ENCODE data around the gene COL20A1.

COL20A1 gene

GRCh38 chr20:63363981-63364561 is 71.1 kb downstream of the COL20A1 start:
- DNase-seq (ENCODE audit: low read depth) = no peak

- DNase-seq (ENCODE audit: low read depth) = no peak
Observed at GRCh38 chr20:63364801-63365585, 72.0 kb downstream of the COL20A1 start.

- DNase-seq (ENCODE audit: low read depth) = no peak
Observed at GRCh38 chr20:63365601-63366389, 72.8 kb downstream of the COL20A1 start.

- no peak for DNase-seq (ENCODE audit: low read depth)
Observed at GRCh38 chr20:63366390-63367365, 73.7 kb downstream of the COL20A1 start.

- no peak for DNase-seq (ENCODE audit: low read depth)
Observed at GRCh38 chr20:63367446-63368055, 74.6 kb downstream of the COL20A1 start.

GRCh38 chr20:63368151-63368550 is 75.2 kb downstream of the COL20A1 start:
- no peak for DNase-seq (ENCODE audit: low read depth)

GRCh38 chr20:63369024-63369530 is 76.1 kb downstream of the COL20A1 start:
- no peak for DNase-seq (ENCODE audit: low read depth)

- no peak for DNase-seq (ENCODE audit: low read depth)
Observed at GRCh38 chr20:63369724-63370617, 77.0 kb downstream of the COL20A1 start.

GRCh38 chr20:63370618-63371187 is 77.7 kb downstream of the COL20A1 start:
- no peak for DNase-seq (ENCODE audit: low read depth)

- DNase-seq (ENCODE audit: low read depth) = no peak
Observed at GRCh38 chr20:63371291-63371865, 78.4 kb downstream of the COL20A1 start.

- DNase-seq (ENCODE audit: low read depth) = no peak
Observed at GRCh38 chr20:63372971-63373885, 80.2 kb downstream of the COL20A1 start.

GRCh38 chr20:63373996-63374395 is 81.0 kb downstream of the COL20A1 start:
- DNase-seq (ENCODE audit: low read depth) = no peak

GRCh38 chr20:63374504-63374903 is 81.5 kb downstream of the COL20A1 start:
- DNase-seq (ENCODE audit: low read depth) = no peak

- no peak for DNase-seq (ENCODE audit: low read depth)
Observed at GRCh38 chr20:63375438-63375837, 82.5 kb downstream of the COL20A1 start.

- no peak for DNase-seq (ENCODE audit: low read depth)
Observed at GRCh38 chr20:63376283-63377250, 83.6 kb downstream of the COL20A1 start.

GRCh38 chr20:63377256-63377941 is 84.4 kb downstream of the COL20A1 start:
- DNase-seq (ENCODE audit: low read depth) = no peak

Measured in CMK (cell line).